ENCODE results near the gene HSCB.

- no peak for TF ChIP-seq EZH2 (IDR thresholded peaks at IDR 0.05)
- no peak for TF ChIP-seq POLR2AphosphoS5 (IDR thresholded peaks at IDR 0.05; ENCODE audit: borderline replicate concordance, low read depth, low read length)
- no peak for TF ChIP-seq FOXP2 (optimal IDR thresholded peaks at IDR 0.05; ENCODE audit: control extremely low read depth, extremely low read length, insufficient read depth)
Measured at GRCh38 chr22:28718044-28718443, 23.8 kb upstream of the HSCB start.
